Measurements from ENCODE around the gene EXTL2. TPM values are rescaled to one million over a fixed set of nuclear protein-coding genes. Genes with fewer than 3 reads are reported as not detected.

EXTL2 gene
- total RNA-seq, 3 donors from 2014 or later = 4.7 to 13.4 (median 4.8) TPM

Other genes with a start within 250 kb of the EXTL2 start
- gene VCAM1, start 175.1 kb downstream of the EXTL2 start, total RNA-seq = 1 to 10 TPM; 4.0 to 9.4 (median 6.5) TPM
- 10 to 100 TPM; 27.3 to 37.0 (median 35.7) TPM for gene SLC30A7, start 1.2 kb upstream of the EXTL2 start, total RNA-seq
- 10 to 100 TPM; 15.4 to 23.1 (median 22.3) TPM for gene DPH5, start 130.9 kb upstream of the EXTL2 start, total RNA-seq